Activated CD8-positive, alpha-beta T cell treated with anti-CD3 and anti-CD28 coated beads for 36 hours (primary cell): ENCODE results near the gene ALPK3. TPM values are rescaled to one million over a fixed set of nuclear protein-coding genes. Genes with fewer than 3 reads are reported as not detected.

Experiments used
- ATAC-seq: fragments of 200-7000 bp; cut with Tn5 transposase; one replicate; pipeline ENCODE4 v1.10.0; 2021; ENCODE audit warnings: mild to moderate bottlenecking, moderate library complexity
- CTCF ChIA-PET: fragments of 350-600 bp; sonication (Branson Sonifier 250); formaldehyde crosslinking; loops from one replicate; lab custom pipeline; 2021; ENCODE audit warnings: antibody characterized with exemption; lab: Charles Lee
- POLR2A ChIA-PET: fragments of 350-600 bp; sonication (Branson Sonifier 250); formaldehyde crosslinking; loops from one replicate; lab custom pipeline; 2021; ENCODE audit warnings: antibody characterized with exemption; lab: Charles Lee
- DNase-seq: peaks from one replicate; pipeline ENCODE4 v3.0.0-alpha.2; 2020
- H3K27ac Mint-ChIP-seq: one replicate; pipeline ENCODE4 v1.8.0; 2021; ENCODE audit warnings: mild to moderate bottlenecking, mixed read lengths
- H3K27me3 Mint-ChIP-seq: one replicate; pipeline ENCODE4 v1.8.0; 2021; ENCODE audit warnings: mixed read lengths
- H3K36me3 Mint-ChIP-seq: one replicate; pipeline ENCODE4 v1.8.0; 2021; ENCODE audit warnings: low read depth, mixed read lengths
- H3K4me1 Mint-ChIP-seq: one replicate; pipeline ENCODE4 v1.8.0; 2021; ENCODE audit warnings: low read depth, mixed read lengths
- H3K4me3 Mint-ChIP-seq: one replicate; pipeline ENCODE4 v1.8.0; 2021; ENCODE audit warnings: mild to moderate bottlenecking, moderate library complexity, mixed read lengths
- H3K9me3 Mint-ChIP-seq: one replicate; pipeline ENCODE4 v1.8.0; 2021; ENCODE audit warnings: mixed read lengths
- CTCF ChIP-seq: fragments of 200-600 bp; IDR thresholded peaks from one replicate; pipeline ENCODE4 v1.8.0; 2022; ENCODE audit warnings: antibody characterized with exemption, mild to moderate bottlenecking
- intact Hi-C: fragments of 100-400 bp; cut with micrococcal nuclease; formaldehyde crosslinking; loops from one replicate; pipeline ENCODE4 v1.10.0; 2022
- total RNA-seq, 2 experiments: library from RNA; stranded (reverse); gene quantifications; one replicate each; pipeline ENCODE4 v1.2.3, GENCODE V29; 2021

ALPK3 gene
- total RNA-seq, 2 experiments from 2014 or later: 0.04 to 0.16 TPM

- POLR2A ChIA-PET: interaction anchor here (0.8 kb wide), 1 partner anchor 10 kb away, joined by 3 read pairs; no protein-coding TSS in a partner anchor
- no peaks in the 10 kb centered on the region for H3K36me3 Mint-ChIP-seq
- TF ChIP-seq CTCF: no peak
- ATAC-seq (no peak), DNase-seq (no peak)
- peaks cover 9% of the 10 kb centered on the region for H3K27me3 Mint-ChIP-seq
- no peak overlapping the region for H3K4me3 Mint-ChIP-seq
- H3K9me3 Mint-ChIP-seq: no peaks in the 10 kb centered on the region
- CTCF ChIA-PET: interaction anchor here (0.7 kb wide), 1 partner anchor 9 kb away, joined by 4 read pairs; no protein-coding TSS in a partner anchor
- H3K4me1 Mint-ChIP-seq: peaks cover 8% of the 10 kb centered on the region
- intact Hi-C loops: no loop called here
- no peak overlapping the region for H3K27ac Mint-ChIP-seq
Measured at GRCh38 chr15:84819791-84820190, 2.6 kb downstream of the ALPK3 start.

- POLR2A ChIA-PET: interaction anchor here (1.3 kb wide), 1 partner anchor 11 kb away, joined by 4 read pairs; no protein-coding TSS in a partner anchor
- H3K36me3 Mint-ChIP-seq: no peaks in the 10 kb centered on the region
- peaks cover 3% of the 10 kb centered on the region for H3K27me3 Mint-ChIP-seq
- intact Hi-C loops: no loop called here
- H3K4me1 Mint-ChIP-seq: peaks cover 7% of the 10 kb centered on the region
- DNase-seq: no peak
- no peaks in the 10 kb centered on the region for H3K9me3 Mint-ChIP-seq
- CTCF ChIA-PET: interaction anchor here (1.2 to 2.9 kb wide), 4 partner anchors 8 to 234 kb away, joined by 3 to 9 read pairs (median 4); no protein-coding TSS in a partner anchor
- ATAC-seq: no peak
- no peak overlapping the region for H3K27ac Mint-ChIP-seq
- no peak overlapping the region for H3K4me3 Mint-ChIP-seq
- no peak for TF ChIP-seq CTCF
Measured at GRCh38 chr15:84821501-84822021, 4.4 kb downstream of the ALPK3 start.

- Mint-ChIP-seq H3K4me1 (peaks cover 5% of the 10 kb centered on the region), H3K27ac (no peak overlapping the region)
- POLR2A ChIA-PET: interaction anchor here (0.6 to 1.3 kb wide), 3 partner anchors 12 to 96 kb away, joined by 3 to 7 read pairs (median 4); no protein-coding TSS in a partner anchor
Measured at GRCh38 chr15:84822653-84823281, 5.6 kb downstream of the ALPK3 start.

GRCh38 chr15:84823282-84823878 is 6.2 kb downstream of the ALPK3 start:
- Mint-ChIP-seq H3K4me3 (no peak overlapping the region), H3K27ac (no peak overlapping the region), H3K36me3 (no peaks in the 10 kb centered on the region), H3K9me3 (no peaks in the 10 kb centered on the region), H3K4me1 (peaks cover under 1% of the 10 kb centered on the region), H3K27me3 (no peaks in the 10 kb centered on the region)
- intact Hi-C loops: no loop called here
- ChIA-PET POLR2A (interaction anchor here (0.6 kb wide), 1 partner anchor 97 kb away, joined by 7 read pairs; no protein-coding TSS in a partner anchor), CTCF (interaction anchor here (1.5 to 3.2 kb wide), 3 partner anchors 10 to 105 kb away, joined by 6 to 14 read pairs (median 9); no protein-coding TSS in a partner anchor)
- no peak for TF ChIP-seq CTCF
- no peak for ATAC-seq
- no peak for DNase-seq

More at GRCh38 chr15:84822653-84823281, 5.6 kb downstream of the ALPK3 start:
- ATAC-seq (no peak), DNase-seq (no peak)
- intact Hi-C loops: no loop called here
- no peak for TF ChIP-seq CTCF
- no peaks in the 10 kb centered on the region for H3K36me3 Mint-ChIP-seq
- no peaks in the 10 kb centered on the region for H3K9me3 Mint-ChIP-seq
- H3K27me3 Mint-ChIP-seq: peaks cover 2% of the 10 kb centered on the region
- CTCF ChIA-PET: interaction anchor here (1.0 to 3.2 kb wide), 4 partner anchors 11 to 223 kb away, joined by 3 to 14 read pairs (median 8); no protein-coding TSS in a partner anchor
- no peak overlapping the region for H3K4me3 Mint-ChIP-seq
